K562 (cell line): ENCODE data around the gene ACTR1B. TPM values are rescaled to one million over a fixed set of nuclear protein-coding genes. Genes with fewer than 3 reads are reported as not detected.
A peak's percentile ranks its signal among the peaks of the same experiment; 100 is the strongest.

Source experiments
- ATAC-seq: fragments of 200-7000 bp; cut with Tn5 transposase; 3 replicates; pipeline ENCODE4 v1.9.1; 2020; ENCODE audit warnings: moderate library complexity
- BruUV-seq: library from RNA; stranded (reverse); fragments of 400-500 nt; replicated peaks from 2 replicates; lab custom pipeline; 2021; lab: Mats Ljungman, UMichigan
- CTCF ChIA-PET: fragments of 300-600 bp; formaldehyde crosslinking; extraction: SDS; loops from one replicate; lab custom pipeline; 2021; ENCODE audit warnings: low intra/inter-chr PET ratio; lab: Yijun Ruan, JAX
- POLR2A ChIA-PET: fragments of 300-600, 350-650 bp; sonication (Branson Sonifier 250); formaldehyde crosslinking; extraction: SDS; loops from one replicate; lab custom pipeline; 2021; ENCODE audit warnings: antibody characterized with exemption, inconsistent platforms; lab: Yijun Ruan, JAX
- DNase-seq, 4 experiments: peaks; one replicate each; pipeline versions ENCODE4 v3.0.0 to v3.0.0-alpha.2; 2011 to 2018; ENCODE audit warnings: low spot score in 3 of 4, mixed read lengths in 3 of 4; ENCODE audit errors: extremely low read depth in 1 of 4
- FAIRE-seq: peaks from 2 replicates; lab custom pipeline; 2011; peaks lifted over from hg19 to GRCh38; lab: Jason Lieb, UNC
- H2AFZ ChIP-seq: 2 replicates; pipeline ENCODE4 v1.6.0; 2011; ENCODE audit warnings: low read depth, low read length, control low read depth, inconsistent platforms
- H3K27ac ChIP-seq: fragments of 200-600 bp; 3 replicates; pipeline ENCODE4 v1.8.0; 2011; ENCODE audit warnings: low read depth, mild to moderate bottlenecking, control low read depth, inconsistent platforms, low read length, moderate library complexity, mixed read lengths; ENCODE audit errors: extremely low read depth
- H3K27me3 ChIP-seq, 2 experiments: fragments of 300-600 bp in 1 of 2; 2 replicates in 1 of 2; 3 replicates in 1 of 2; pipeline versions ENCODE4 v1.6.0 to v1.8.0; 2011; ENCODE audit warnings: inconsistent platforms in 2 of 2, low read length in 2 of 2, mild to moderate bottlenecking in 1 of 2, mixed read lengths in 1 of 2, moderate library complexity in 1 of 2; ENCODE audit not compliant: control insufficient read depth in 2 of 2, insufficient read depth in 2 of 2
- H3K36me3 ChIP-seq: fragments of 300-600 bp; 3 replicates; pipeline ENCODE4 v1.8.0; 2011; ENCODE audit warnings: mild to moderate bottlenecking, low read length, inconsistent platforms; ENCODE audit not compliant: control insufficient read depth, insufficient read depth
- H3K4me1 ChIP-seq, 2 experiments: fragments of 200-600 bp in 1 of 2; replicated peaks in 1 of 2; 2 replicates in 1 of 2; 3 replicates in 1 of 2; pipeline versions ENCODE4 v1.5.1 to v1.8.0; 2011; ENCODE audit warnings: inconsistent platforms in 2 of 2, low read length in 2 of 2, mild to moderate bottlenecking in 1 of 2, mixed read lengths in 1 of 2, moderate library complexity in 1 of 2; ENCODE audit not compliant: control insufficient read depth in 2 of 2, insufficient read depth in 2 of 2
- H3K4me2 ChIP-seq: 2 replicates; pipeline ENCODE4 v1.6.1; 2011; ENCODE audit warnings: low read length, control low read depth, inconsistent platforms, mixed read lengths; ENCODE audit not compliant: insufficient read depth
- H3K4me3 ChIP-seq: fragments of 200-600 bp; sonication (generic), shearing (Covaris generic); 2 replicates; pipeline ENCODE4 v1.5.1; 2016; ENCODE audit warnings: control low read depth, inconsistent platforms
- H3K79me2 ChIP-seq: fragments of 200-600 bp; 3 replicates; pipeline ENCODE4 v1.8.0; 2011; ENCODE audit warnings: low read length, inconsistent platforms; ENCODE audit not compliant: control insufficient read depth, insufficient read depth
- H3K9ac ChIP-seq, 2 experiments: 2 replicates each; pipeline versions ENCODE4 v1.6.0 to v1.6.1; 2011; ENCODE audit warnings: low read depth in 2 of 2, low read length in 2 of 2, control low read depth in 1 of 2, inconsistent platforms in 1 of 2, mild to moderate bottlenecking in 1 of 2, mixed read lengths in 1 of 2; ENCODE audit not compliant: insufficient read depth in 1 of 2
- H3K9me1 ChIP-seq: one replicate; pipeline ENCODE4 v1.6.0; 2011; ENCODE audit warnings: inconsistent platforms, mild to moderate bottlenecking, low read length, moderate library complexity; ENCODE audit not compliant: control insufficient read depth, insufficient read depth
- H3K9me3 ChIP-seq: replicated peaks from 2 replicates; pipeline ENCODE4 v1.5.1; 2011; ENCODE audit warnings: low read depth, low read length, inconsistent platforms; ENCODE audit not compliant: control insufficient read depth, insufficient read depth
- H4K20me1 ChIP-seq: replicated peaks from 2 replicates; pipeline ENCODE4 v1.6.1; 2011; ENCODE audit warnings: low read length, inconsistent platforms, mixed read lengths; ENCODE audit not compliant: control insufficient read depth, insufficient read depth
- ARID3A ChIP-seq: IDR thresholded peaks from 2 replicates; pipeline ENCODE4 v1.6.1; 2012; ENCODE audit warnings: low read depth, low read length, improper control_type of control experiment, borderline replicate concordance
- CREM ChIP-seq: IDR thresholded peaks from 2 replicates; pipeline ENCODE4 v1.6.1; 2014; ENCODE audit warnings: antibody characterized with exemption, low read depth
- E4F1 ChIP-seq: fragments of 250-450 bp; sonication (Bioruptor Pico); IDR thresholded peaks from 2 replicates; pipeline ENCODE4 v1.5.0; 2021; ENCODE audit warnings: mild to moderate bottlenecking, borderline replicate concordance
- GTF2A2 ChIP-seq: IDR thresholded peaks from 2 replicates; pipeline ENCODE4 v1.6.1; 2016; ENCODE audit warnings: mild to moderate bottlenecking, missing genetic modification characterization, missing compliant biosample characterization
- LEF1 ChIP-seq: fragments of 450-650 bp; IDR thresholded peaks from 2 replicates; pipeline ENCODE4 v1.6.1; 2016; ENCODE audit warnings: mild to moderate bottlenecking
- MEIS2 ChIP-seq: fragments of 450-650 bp; IDR thresholded peaks from 2 replicates; pipeline ENCODE4 v1.6.1; 2014; ENCODE audit warnings: mild to moderate bottlenecking; ENCODE audit not compliant: partially characterized antibody
- MITF ChIP-seq: IDR thresholded peaks from 2 replicates; pipeline ENCODE4 v1.6.1; 2014; ENCODE audit warnings: antibody characterized with exemption
- VEZF1 ChIP-seq: fragments of 200-800 bp; sonication (Bioruptor generic); IDR thresholded peaks from 2 replicates; pipeline ENCODE4 v1.6.1; 2017; ENCODE audit warnings: missing genetic modification characterization, missing compliant biosample characterization
- YY1 ChIP-seq, 3 experiments: IDR thresholded peaks; 2 replicates each; pipeline ENCODE4 v1.6.1; 2011; ENCODE audit warnings: low read length in 2 of 3, mild to moderate bottlenecking in 2 of 3, moderate library complexity in 2 of 3, borderline replicate concordance in 1 of 3, control low read depth in 1 of 3, low read depth in 1 of 3; ENCODE audit not compliant: insufficient read depth in 3 of 3, insufficient replicate concordance in 2 of 3, control insufficient read depth in 1 of 3, insufficient read length in 1 of 3; ENCODE audit errors: extremely low read depth in 1 of 3
- ZNF280B ChIP-seq: fragments of 250-450 bp; sonication (Bioruptor Pico); IDR thresholded peaks from 2 replicates; pipeline ENCODE4 v1.5.1; 2021; ENCODE audit warnings: mild to moderate bottlenecking
- ZNF589 ChIP-seq: fragments of 200-800 bp; sonication (Bioruptor generic); IDR thresholded peaks from 2 replicates; pipeline ENCODE4 v1.6.1; 2016; ENCODE audit warnings: low read depth, missing genetic modification characterization, missing compliant biosample characterization
- ZNF785 ChIP-seq: fragments of 250-450 bp; sonication (Bioruptor Pico); IDR thresholded peaks from 2 replicates; pipeline ENCODE4 v1.4.0; 2020; ENCODE audit warnings: mild to moderate bottlenecking
- WGBS: fragments of 100-300 bp; shearing (Covaris generic); methylation state at CpG from one replicate; pipeline ENCODE4 v1.1.6; 2016; ENCODE audit warnings: low coverage, mixed read lengths; ENCODE audit not compliant: insufficient coverage; ENCODE audit errors: missing lambda C conversion rate; 5-methylcytosine and 5-hydroxymethylcytosine counted together
- in situ Hi-C: fragments of 300-500 bp; cut with MboI; formaldehyde crosslinking; loops from 4 replicates; pipeline ENCODE4 v1.15.0; 2018; ENCODE audit warnings: inconsistent platforms, mixed read lengths
- intact Hi-C: fragments of 100-400 bp; cut with micrococcal nuclease; formaldehyde crosslinking; loops from 2 replicates; pipeline ENCODE4 v1.14.2; 2022
- polyA plus RNA-seq, 8 experiments: library from polyadenylated mRNA; depleted of rRNA in 4 of 8; stranded (reverse) in 5 of 8; unstranded in 3 of 8; fragments of >200 nt; fragmentation: Nextera tagmentation in 2 of 8; fragmentation: Illumina TruSeq in 1 of 8; extraction: Ambion mirVana in 2 of 8; extraction: Trizol in 1 of 8; gene quantifications; 2 replicates each; pipeline versions ENCODE4 v1.2.1 to v1.2.3, GENCODE V29; 2011 to 2014; ENCODE audit warnings: inconsistent platforms in 1 of 8, missing spikeins in 1 of 8
- total RNA-seq, 7 experiments: library from RNA; depleted of rRNA in 6 of 7; stranded (reverse); fragments of >200 nt in 6 of 7; fragmentation: Illumina TruSeq in 2 of 7; extraction: Trizol in 2 of 7; gene quantifications; 2 replicates each; pipeline versions ENCODE4 v1.2.1 to v1.2.3, GENCODE V29; 2011 to 2021; ENCODE audit warnings: low replicate concordance in 1 of 7

Gene ACTR1B
- total and polyA plus RNA-seq, 9 of the 15 experiments (the other 6 are each of a cell fraction or from before 2014, with no cell fraction given) = 0.49 to 42.3 (median 22.5) TPM

GRCh38 chr2:97673915-97674283 lies 10.1 kb upstream of the ACTR1B start:
- ATAC-seq (peak; percentile 55; the same call in 2 of the 3 replicates), FAIRE-seq (no peak), DNase-seq (peak in 2 of 4 experiments; percentile 34 to 72)
- peak overlapping the region; percentile 80 for H2AFZ ChIP-seq
- BruUV-seq = no TSS peak
- H3K79me2 ChIP-seq = no peaks in the 10 kb centered on the region
- H3K9me3 ChIP-seq = no peaks in the 10 kb centered on the region
- in situ Hi-C loops = no loop called here
- peaks cover 11 to 26% of the 10 kb centered on the region in 2 experiments for H3K4me1 ChIP-seq
- peak overlapping the region; percentile 38; a peak in 2 of 4 replicates for H3K9ac ChIP-seq
- peak overlapping the region; percentile 63 for H3K4me2 ChIP-seq
- no peaks in the 10 kb centered on the region for H3K27me3 ChIP-seq
- no peaks in the 10 kb centered on the region for H3K9me1 ChIP-seq
- no peaks in the 10 kb centered on the region for H3K36me3 ChIP-seq
- 4% methylated on average over 8 of the region's 8 CpGs for WGBS
- peak overlapping the region; percentile 73 for H3K27ac ChIP-seq
- H4K20me1 ChIP-seq = no peaks in the 10 kb centered on the region
- CTCF ChIA-PET = interaction anchor here (1.2 kb wide), 1 partner anchor 9 kb away, joined by 3 read pairs; no protein-coding TSS in a partner anchor
- H3K4me3 ChIP-seq = no peak overlapping the region
- POLR2A ChIA-PET = interaction anchor here (1.0 to 1.8 kb wide), 4 partner anchors 10 to 28 kb away, joined by 3 to 14 read pairs (median 5); partner anchors contain the start of genes ACTR1B and COX5B
- intact Hi-C loops = no loop called here
- no peak for TF ChIP-seq GTF2A2
- no peak for TF ChIP-seq ZNF280B
- peak; percentile 19; the same call in 1 of the 2 replicates for TF ChIP-seq CREM
- TF ChIP-seq YY1 (IDR thresholded peaks at IDR 0.05; ENCODE audit: borderline replicate concordance in 1 of 3, control insufficient read depth in 1 of 3, extremely low read depth in 1 of 3, insufficient read depth in 3 of 3, insufficient read length in 1 of 3, insufficient replicate concordance in 2 of 3, low read depth in 1 of 3, low read length in 2 of 3) = no peak
- TF ChIP-seq MITF = peak; percentile 61; the same call in 1 of the 2 replicates
- no peak for TF ChIP-seq ZNF589 (CRISPR knock-in tag)
- TF ChIP-seq ZNF785 (CRISPR knock-in tag) = no peak
- TF ChIP-seq MEIS2 = peak; percentile 88
- TF ChIP-seq ARID3A = no peak
- no peak for TF ChIP-seq E4F1
- 0 out of 2 replicates have a peak, but pooled peaks have one; percentile 1 for TF ChIP-seq LEF1
- peak; percentile 25; the same call in 1 of the 2 replicates for TF ChIP-seq VEZF1 (CRISPR knock-in tag)
